ENCODE measurements around the gene NKG7.
A peak's percentile ranks its signal among the peaks of the same experiment; 100 is the strongest.

The NKG7 gene

DNA sequence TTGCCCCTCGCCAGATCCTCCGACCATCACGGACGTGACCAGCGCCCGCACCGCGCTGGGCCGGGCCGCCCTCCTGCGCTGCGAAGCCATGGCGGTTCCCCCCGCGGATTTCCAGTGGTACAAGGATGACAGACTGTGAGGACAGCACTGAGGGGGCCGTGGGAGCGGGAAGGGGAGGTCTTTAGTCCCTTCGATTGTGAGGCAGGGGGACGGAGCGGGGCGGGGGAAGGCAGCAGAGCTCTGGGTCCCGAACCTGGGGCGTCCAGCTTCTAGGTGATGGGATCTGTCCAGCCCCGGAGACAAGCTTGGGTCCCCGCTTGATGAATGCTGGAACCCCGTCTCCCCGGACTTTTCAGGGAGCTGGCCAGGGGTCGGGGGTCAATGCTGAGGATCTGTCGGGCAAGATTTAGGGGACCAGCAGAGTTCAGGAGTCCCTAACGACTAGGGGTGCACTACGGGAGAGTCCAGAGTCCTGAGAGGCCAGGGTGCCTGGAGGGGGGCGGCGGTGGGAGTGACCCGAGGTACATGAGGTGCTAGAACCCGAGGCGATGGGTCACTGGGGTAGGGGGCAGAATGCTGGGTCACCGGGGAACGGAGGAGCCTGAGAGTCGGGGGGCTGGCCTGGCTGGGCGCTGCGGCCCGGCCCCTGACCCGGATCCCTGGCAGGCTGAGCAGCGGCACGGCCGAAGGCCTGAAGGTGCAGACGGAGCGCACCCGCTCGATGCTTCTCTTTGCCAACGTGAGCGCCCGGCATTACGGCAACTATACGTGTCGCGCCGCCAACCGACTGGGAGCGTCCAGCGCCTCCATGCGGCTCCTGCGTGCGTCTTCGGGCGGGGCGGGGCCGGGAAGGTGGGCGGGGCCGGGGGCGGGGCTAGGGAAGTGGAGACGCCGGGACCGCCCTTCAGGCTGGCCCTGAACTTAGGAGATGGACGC, 45.1 kb downstream of the NKG7 start:
- Histone ChIP-seq H3K9ac (ENCODE audit: insufficient read length) (no peak overlapping the region), H3K36me3 (ENCODE audit: insufficient read depth, low read length) (no peaks in the 10 kb centered on the region), H3K4me3 (0 out of 2 replicates have a peak overlapping the region, but pooled peaks have one; percentile 38), H3K9me3 (ENCODE audit: low read depth, low read length) (no peaks in the 10 kb centered on the region), H3K27ac (no peak overlapping the region)
- DNase-seq (ENCODE audit: low read depth, low spot score), result no peak
- no peak for TF ChIP-seq EZH2 (IDR thresholded peaks at IDR 0.05)
- TF ChIP-seq POLR2AphosphoS5 (IDR thresholded peaks at IDR 0.05; ENCODE audit: borderline replicate concordance, low read depth, low read length), result no peak
- TF ChIP-seq FOXP2 (optimal IDR thresholded peaks at IDR 0.05; ENCODE audit: control extremely low read depth, extremely low read length, insufficient read depth), result no peak

GRCh38 chr19:51326216-51327065, 46.0 kb downstream of the NKG7 start:
- TF ChIP-seq POLR2AphosphoS5 (IDR thresholded peaks at IDR 0.05; ENCODE audit: borderline replicate concordance, low read depth, low read length), result no peak
- TF ChIP-seq EZH2 (IDR thresholded peaks at IDR 0.05), result no peak
- no peak for TF ChIP-seq FOXP2 (optimal IDR thresholded peaks at IDR 0.05; ENCODE audit: control extremely low read depth, extremely low read length, insufficient read depth)
- H3K27ac ChIP-seq, result no peak overlapping the region
- no peak overlapping the region for H3K9ac ChIP-seq (ENCODE audit: insufficient read length)
- no peaks in the 10 kb centered on the region for H3K36me3 ChIP-seq (ENCODE audit: insufficient read depth, low read length)
- H3K4me3 ChIP-seq, result no peak overlapping the region
- H3K9me3 ChIP-seq (ENCODE audit: low read depth, low read length), result no peaks in the 10 kb centered on the region
- no peak for DNase-seq (ENCODE audit: low read depth, low spot score)

DNA sequence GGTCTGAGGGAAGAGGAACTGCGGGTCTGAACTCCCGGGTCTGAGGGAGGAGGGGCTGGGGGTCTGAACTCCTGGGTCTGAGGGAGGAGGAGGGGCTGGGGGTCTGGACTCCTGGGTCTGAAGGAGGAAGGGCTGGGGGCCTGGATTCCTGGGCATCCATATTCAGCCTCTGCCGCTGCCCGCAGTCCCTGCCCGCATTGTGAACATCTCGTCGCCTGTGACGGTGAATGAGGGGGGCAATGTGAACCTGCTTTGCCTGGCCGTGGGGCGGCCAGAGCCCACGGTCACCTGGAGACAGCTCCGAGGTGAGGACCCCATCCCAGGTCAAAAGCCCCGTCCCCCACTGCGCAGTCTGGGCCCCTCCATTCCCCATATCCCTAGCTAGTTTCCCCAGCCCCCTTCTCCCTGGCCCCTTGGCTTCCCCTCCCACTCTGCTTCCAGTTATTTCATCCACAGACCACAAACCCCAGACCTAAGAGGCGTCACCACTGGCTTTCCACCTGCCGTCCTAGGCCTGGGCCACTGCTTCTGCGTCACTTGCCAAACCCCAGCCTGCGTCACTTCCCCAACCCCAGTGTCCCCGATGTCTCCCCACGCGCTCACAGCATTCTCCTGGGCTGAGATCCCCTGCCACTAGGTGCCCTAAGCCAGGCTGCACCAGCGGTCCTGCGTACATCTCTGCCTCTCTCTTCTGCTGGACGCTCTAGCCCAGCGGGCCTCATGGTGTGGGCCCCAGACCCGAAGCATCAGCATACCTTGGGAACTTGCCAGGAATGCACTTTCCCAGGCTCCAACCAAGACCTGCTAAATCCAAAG, 47.1 kb downstream of the NKG7 start:
- TF ChIP-seq FOXP2 (optimal IDR thresholded peaks at IDR 0.05; ENCODE audit: control extremely low read depth, extremely low read length, insufficient read depth) (no peak), EZH2 (IDR thresholded peaks at IDR 0.05) (no peak), POLR2AphosphoS5 (IDR thresholded peaks at IDR 0.05; ENCODE audit: borderline replicate concordance, low read depth, low read length) (no peak)
- Histone ChIP-seq H3K36me3 (ENCODE audit: insufficient read depth, low read length) (no peaks in the 10 kb centered on the region), H3K4me3 (no peak overlapping the region), H3K9me3 (ENCODE audit: low read depth, low read length) (no peaks in the 10 kb centered on the region), H3K9ac (ENCODE audit: insufficient read length) (no peak overlapping the region), H3K27ac (no peak overlapping the region)
- DNase-seq (ENCODE audit: low read depth, low spot score), result no peak

DNA sequence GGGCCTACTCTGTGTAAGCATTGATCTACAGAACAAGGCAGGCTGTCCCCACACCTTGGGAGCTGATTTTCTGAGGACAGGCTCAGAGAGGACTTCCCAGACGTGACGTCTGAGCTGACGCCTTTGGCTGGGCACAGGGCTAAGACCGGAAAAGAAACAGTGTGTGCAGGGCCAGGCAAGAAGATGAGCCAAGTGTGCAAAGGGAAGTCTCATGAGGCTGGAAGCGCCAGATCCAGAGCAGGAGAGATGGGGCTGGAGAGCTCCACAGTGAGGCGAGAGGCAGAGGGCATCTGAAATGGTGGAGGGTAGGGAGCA, 48.3 kb downstream of the NKG7 start:
- Histone ChIP-seq H3K9ac (ENCODE audit: insufficient read length) (no peak overlapping the region), H3K4me3 (no peak overlapping the region)

GRCh38 chr19:51323481-51324166, 48.8 kb downstream of the NKG7 start:
- no peak overlapping the region for H3K27ac ChIP-seq
- H3K36me3 ChIP-seq (ENCODE audit: insufficient read depth, low read length), result no peaks in the 10 kb centered on the region
- TF ChIP-seq EZH2 (IDR thresholded peaks at IDR 0.05), result no peak
- no peak for TF ChIP-seq POLR2AphosphoS5 (IDR thresholded peaks at IDR 0.05; ENCODE audit: borderline replicate concordance, low read depth, low read length)
- TF ChIP-seq FOXP2 (optimal IDR thresholded peaks at IDR 0.05; ENCODE audit: control extremely low read depth, extremely low read length, insufficient read depth), result no peak
- no peak overlapping the region for H3K4me3 ChIP-seq
- no peak overlapping the region for H3K9ac ChIP-seq (ENCODE audit: insufficient read length)
- no peaks in the 10 kb centered on the region for H3K9me3 ChIP-seq (ENCODE audit: low read depth, low read length)
- DNase-seq (ENCODE audit: low read depth, low spot score), result no peak

More for the DNA sequence above, 48.3 kb downstream of the NKG7 start:
- TF ChIP-seq EZH2 (IDR thresholded peaks at IDR 0.05) (no peak), POLR2AphosphoS5 (IDR thresholded peaks at IDR 0.05; ENCODE audit: borderline replicate concordance, low read depth, low read length) (no peak), FOXP2 (optimal IDR thresholded peaks at IDR 0.05; ENCODE audit: control extremely low read depth, extremely low read length, insufficient read depth) (no peak)
- Histone ChIP-seq H3K27ac (no peak overlapping the region), H3K36me3 (ENCODE audit: insufficient read depth, low read length) (no peaks in the 10 kb centered on the region), H3K9me3 (ENCODE audit: low read depth, low read length) (no peaks in the 10 kb centered on the region)
- DNase-seq (ENCODE audit: low read depth, low spot score), result no peak

GRCh38 chr19:51321799-51322198, 50.7 kb downstream of the NKG7 start:
- Histone ChIP-seq H3K9ac (ENCODE audit: insufficient read length) (no peak overlapping the region), H3K9me3 (ENCODE audit: low read depth, low read length) (no peaks in the 10 kb centered on the region), H3K4me3 (no peak overlapping the region), H3K27ac (no peak overlapping the region), H3K36me3 (ENCODE audit: insufficient read depth, low read length) (no peaks in the 10 kb centered on the region)
- DNase-seq (ENCODE audit: low read depth, low spot score), result no peak
- no peak for TF ChIP-seq EZH2 (IDR thresholded peaks at IDR 0.05)

Measured in SK-N-MC (cell line).